GM06990 (cell line): ENCODE measurements around the gene KDSR.

Experiments used
- DNase-seq: peaks from one replicate; pipeline ENCODE4 v3.0.0-alpha.2; 2011; ENCODE audit not compliant: insufficient read length; ENCODE audit errors: extremely low read depth
- H3K27me3 ChIP-seq: replicated peaks from 2 replicates; pipeline ENCODE4 v1.6.0; 2011; ENCODE audit warnings: low read length; ENCODE audit not compliant: control insufficient read depth, insufficient read depth
- H3K36me3 ChIP-seq: 2 replicates; pipeline ENCODE4 v1.5.1; 2011; ENCODE audit warnings: low read length; ENCODE audit not compliant: control insufficient read depth, insufficient read depth
- H3K4me3 ChIP-seq: replicated peaks from 2 replicates; pipeline ENCODE4 v1.5.1; 2011; ENCODE audit warnings: low read depth, mild to moderate bottlenecking, control low read depth, low read length
- TF ChIP-seq, protein P1 (sequence below): IDR thresholded peaks from 2 replicates; pipeline ENCODE4 v1.5.1; 2011; ENCODE audit warnings: low read length, control low read depth, mild to moderate bottlenecking, inconsistent platforms; ENCODE audit not compliant: insufficient read depth, poor library complexity, severe bottlenecking

Gene KDSR

DNA sequence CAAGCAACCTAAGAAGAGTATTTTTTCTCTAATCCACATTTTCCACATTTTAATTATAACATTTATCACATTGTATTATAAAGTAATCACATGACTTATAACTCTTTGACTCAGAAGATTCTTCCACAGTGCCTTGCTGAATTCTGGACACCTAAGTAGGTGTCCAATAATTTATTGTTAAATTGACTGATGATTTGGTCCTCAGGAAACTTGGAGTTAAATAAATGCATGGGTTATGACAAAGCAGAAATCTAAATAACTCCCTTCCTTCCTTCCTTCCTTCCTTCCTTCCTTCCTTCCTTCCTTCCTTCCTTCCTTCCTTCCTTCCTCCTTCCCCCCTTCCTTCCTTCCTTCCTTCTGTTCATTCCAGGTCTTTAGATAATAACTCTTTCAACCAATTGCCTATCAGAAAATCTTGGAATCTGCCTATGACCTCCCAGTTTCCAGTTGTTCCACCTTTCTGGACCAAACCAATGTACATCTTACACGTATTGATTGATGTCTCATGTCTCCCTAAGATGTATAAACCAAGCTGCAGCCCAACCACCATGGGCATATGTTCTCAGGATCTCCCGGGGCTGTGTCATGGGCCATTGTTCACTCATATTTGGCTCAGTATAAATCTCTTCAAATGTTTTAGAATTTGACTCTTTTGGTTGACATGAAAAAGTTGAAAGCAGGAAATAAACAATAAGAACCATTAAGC is 10.4 kb upstream of the KDSR start:
- H3K36me3 ChIP-seq = no peaks in the 10 kb centered on the region
- no peak for DNase-seq
- TF ChIP-seq, protein P1, sequence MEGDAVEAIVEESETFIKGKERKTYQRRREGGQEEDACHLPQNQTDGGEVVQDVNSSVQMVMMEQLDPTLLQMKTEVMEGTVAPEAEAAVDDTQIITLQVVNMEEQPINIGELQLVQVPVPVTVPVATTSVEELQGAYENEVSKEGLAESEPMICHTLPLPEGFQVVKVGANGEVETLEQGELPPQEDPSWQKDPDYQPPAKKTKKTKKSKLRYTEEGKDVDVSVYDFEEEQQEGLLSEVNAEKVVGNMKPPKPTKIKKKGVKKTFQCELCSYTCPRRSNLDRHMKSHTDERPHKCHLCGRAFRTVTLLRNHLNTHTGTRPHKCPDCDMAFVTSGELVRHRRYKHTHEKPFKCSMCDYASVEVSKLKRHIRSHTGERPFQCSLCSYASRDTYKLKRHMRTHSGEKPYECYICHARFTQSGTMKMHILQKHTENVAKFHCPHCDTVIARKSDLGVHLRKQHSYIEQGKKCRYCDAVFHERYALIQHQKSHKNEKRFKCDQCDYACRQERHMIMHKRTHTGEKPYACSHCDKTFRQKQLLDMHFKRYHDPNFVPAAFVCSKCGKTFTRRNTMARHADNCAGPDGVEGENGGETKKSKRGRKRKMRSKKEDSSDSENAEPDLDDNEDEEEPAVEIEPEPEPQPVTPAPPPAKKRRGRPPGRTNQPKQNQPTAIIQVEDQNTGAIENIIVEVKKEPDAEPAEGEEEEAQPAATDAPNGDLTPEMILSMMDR = no peak
- H3K27me3 ChIP-seq = no peaks in the 10 kb centered on the region
- no peak overlapping the region for H3K4me3 ChIP-seq

DNA sequence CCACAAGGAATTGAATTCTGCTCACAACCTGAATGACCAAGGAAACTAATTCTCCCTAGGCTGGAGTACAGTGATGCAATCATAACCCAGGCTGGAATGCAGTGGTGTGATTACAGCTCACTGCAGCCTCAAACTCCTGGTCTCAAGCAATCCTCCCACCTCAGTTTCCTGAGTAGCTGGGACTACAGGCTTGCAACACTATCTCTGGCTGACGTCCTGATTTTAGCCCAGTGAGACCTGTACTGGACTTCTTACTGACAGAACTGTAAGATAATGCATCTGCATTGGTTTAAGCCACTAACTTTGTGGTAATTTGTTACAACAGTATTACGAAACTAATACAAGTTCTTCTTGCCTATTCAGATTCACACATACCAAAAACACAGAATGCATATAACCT is 9.5 kb upstream of the KDSR start:
- DNase-seq = no peak
- H3K36me3 ChIP-seq = no peaks in the 10 kb centered on the region

DNA sequence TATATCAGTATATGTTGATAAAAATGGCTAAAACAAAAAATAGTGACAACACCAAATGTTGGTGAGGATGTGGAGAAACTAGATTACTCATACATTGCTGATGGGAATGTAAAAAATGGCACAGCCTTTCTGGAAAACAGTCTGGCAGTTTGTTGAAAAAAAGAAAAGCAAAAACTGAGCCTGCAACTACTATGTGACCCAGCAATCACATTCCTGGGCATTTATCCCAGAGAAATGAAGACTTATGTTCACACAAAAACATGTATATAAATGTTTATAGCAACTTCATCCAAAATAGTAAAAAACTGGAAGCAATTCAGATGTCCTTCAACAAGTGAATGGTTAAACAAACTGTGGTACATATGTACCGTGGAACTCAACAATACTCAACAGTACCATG is 7.5 kb upstream of the KDSR start:
- H3K4me3 ChIP-seq = no peak overlapping the region
- no peak for DNase-seq
- no peaks in the 10 kb centered on the region for H3K27me3 ChIP-seq
- TF ChIP-seq, protein P1 = no peak
- H3K36me3 ChIP-seq = no peaks in the 10 kb centered on the region

More for the DNA sequence above, 9.5 kb upstream of the KDSR start:
- Histone ChIP-seq H3K27me3 (no peaks in the 10 kb centered on the region), H3K4me3 (no peak overlapping the region)
- TF ChIP-seq, protein P1 = no peak

DNA sequence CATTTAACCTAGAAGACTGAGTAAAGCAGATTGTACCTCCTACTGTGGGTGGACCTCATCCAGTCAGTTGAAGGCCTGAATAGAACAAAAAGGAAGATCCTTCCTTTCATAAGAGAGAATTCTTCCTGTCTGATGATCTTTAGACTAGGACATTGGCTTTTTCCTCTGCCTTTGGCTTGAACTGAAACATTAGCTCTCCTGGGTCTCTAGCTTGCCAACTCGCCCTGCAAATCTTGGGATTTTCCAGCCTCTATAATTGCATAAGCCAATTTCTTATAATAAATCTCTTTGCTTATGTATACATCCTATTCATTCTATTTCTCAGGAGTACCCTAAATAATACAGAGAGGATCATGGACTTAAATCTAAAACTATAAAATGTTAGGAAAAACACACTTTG is 6.2 kb upstream of the KDSR start:
- no peaks in the 10 kb centered on the region for H3K36me3 ChIP-seq
- no peaks in the 10 kb centered on the region for H3K27me3 ChIP-seq
- TF ChIP-seq, protein P1 = no peak
- no peak for DNase-seq
- H3K4me3 ChIP-seq = no peak overlapping the region

DNA sequence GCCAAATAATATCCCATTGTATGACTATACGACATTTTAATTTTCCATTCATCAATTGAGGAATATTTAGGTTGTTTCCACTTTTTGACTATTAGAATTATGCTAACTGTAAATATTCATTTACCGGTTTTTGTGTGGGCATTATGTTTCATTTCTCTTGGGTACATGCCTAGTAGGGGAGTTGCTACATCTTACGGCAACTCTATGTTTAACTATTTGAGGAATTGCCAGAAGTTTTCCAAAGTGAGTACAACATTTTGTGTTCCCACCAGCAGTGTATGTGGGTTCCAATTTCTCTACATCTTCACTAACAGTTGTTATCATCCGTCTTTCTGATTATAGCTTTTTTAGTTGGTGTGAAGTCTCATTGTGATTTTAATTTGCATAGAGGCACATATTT is 1.6 kb upstream of the KDSR start:
- no peaks in the 10 kb centered on the region for H3K27me3 ChIP-seq
- no peaks in the 10 kb centered on the region for H3K36me3 ChIP-seq
- DNase-seq = no peak
- H3K4me3 ChIP-seq = no peak overlapping the region
- TF ChIP-seq, protein P1 = no peak
